ENCODE measurements around the gene ADAM33.

ADAM33 gene

GRCh38 chr20:3681931-3682781 lies at the start of gene ADAM33:
ADAM33 (minus strand) TSS chr20:3682010; CDS start chr20:3682004, 6 bp downstream.
- Histone ChIP-seq H3K27me3 (ENCODE audit: control insufficient read depth, insufficient read depth, low read length) (no peaks in the 10 kb centered on the region), H3K36me3 (ENCODE audit: control insufficient read depth, insufficient read depth, low read length) (no peaks in the 10 kb centered on the region), H3K79me2 (no peaks in the 10 kb centered on the region), H3K4me3 (ENCODE audit: low read depth, low read length) (no peak within 1 kb of the TSS), H2AFZ (peak within 1 kb of the TSS; percentile 66), H3K4me1 (no peaks in the 10 kb centered on the region), H3K9me3 (ENCODE audit: control insufficient read depth, low read length) (no peaks in the 10 kb centered on the region), H3K27ac (no peak within 1 kb of the TSS), H3K4me2 (ENCODE audit: low read length) (peak within 1 kb of the TSS; percentile 53), H3K9ac (no peak within 1 kb of the TSS)
- TF ChIP-seq CTCF (IDR thresholded peaks at IDR 0.05) = no peak

- Histone ChIP-seq H3K4me1 (peaks cover 5% of the 10 kb centered on the region), H3K27me3 (ENCODE audit: control insufficient read depth, insufficient read depth, low read length) (no peaks in the 10 kb centered on the region), H3K4me2 (ENCODE audit: low read length) (no peak overlapping the region), H3K9me3 (ENCODE audit: control insufficient read depth, low read length) (no peaks in the 10 kb centered on the region), H3K79me2 (no peaks in the 10 kb centered on the region), H3K36me3 (ENCODE audit: control insufficient read depth, insufficient read depth, low read length) (no peaks in the 10 kb centered on the region), H2AFZ (no peak overlapping the region), H3K9ac (no peak overlapping the region), H3K4me3 (ENCODE audit: low read depth, low read length) (no peak overlapping the region), H3K27ac (no peak overlapping the region)
- TF ChIP-seq CTCF (IDR thresholded peaks at IDR 0.05) = no peak
Measured at GRCh38 chr20:3730803-3731672, 49.2 kb upstream of the ADAM33 start.

- H3K9me3 ChIP-seq (ENCODE audit: control insufficient read depth, low read length) = no peaks in the 10 kb centered on the region
- no peaks in the 10 kb centered on the region for H3K27me3 ChIP-seq (ENCODE audit: control insufficient read depth, insufficient read depth, low read length)
- H3K4me3 ChIP-seq (ENCODE audit: low read depth, low read length) = no peak overlapping the region
- H2AFZ ChIP-seq = no peak overlapping the region
- peaks cover 5% of the 10 kb centered on the region for H3K4me1 ChIP-seq
- H3K4me2 ChIP-seq (ENCODE audit: low read length) = no peak overlapping the region
- H3K27ac ChIP-seq = no peak overlapping the region
- TF ChIP-seq CTCF (IDR thresholded peaks at IDR 0.05) = no peak
- H3K36me3 ChIP-seq (ENCODE audit: control insufficient read depth, insufficient read depth, low read length) = no peaks in the 10 kb centered on the region
- H3K79me2 ChIP-seq = no peaks in the 10 kb centered on the region
- no peak overlapping the region for H3K9ac ChIP-seq
Measured at GRCh38 chr20:3729811-3730540, 48.2 kb upstream of the ADAM33 start.

- no peaks in the 10 kb centered on the region for H3K9me3 ChIP-seq (ENCODE audit: control insufficient read depth, low read length)
- H3K4me3 ChIP-seq (ENCODE audit: low read depth, low read length) = no peak overlapping the region
- no peaks in the 10 kb centered on the region for H3K27me3 ChIP-seq (ENCODE audit: control insufficient read depth, insufficient read depth, low read length)
- no peaks in the 10 kb centered on the region for H3K36me3 ChIP-seq (ENCODE audit: control insufficient read depth, insufficient read depth, low read length)
- no peak overlapping the region for H3K4me2 ChIP-seq (ENCODE audit: low read length)
- TF ChIP-seq CTCF (IDR thresholded peaks at IDR 0.05) = no peak
- no peak overlapping the region for H3K9ac ChIP-seq
- H3K4me1 ChIP-seq = peaks cover 5% of the 10 kb centered on the region
- no peaks in the 10 kb centered on the region for H3K79me2 ChIP-seq
- H2AFZ ChIP-seq = no peak overlapping the region
- no peak overlapping the region for H3K27ac ChIP-seq
Measured at GRCh38 chr20:3729378-3729777, 47.6 kb upstream of the ADAM33 start.

All from parathyroid adenoma (tissue), 2 donors.